Endometrial microvascular endothelial cells (primary cell): ENCODE data around the gene RFESD. TPM values are rescaled to one million over a fixed set of nuclear protein-coding genes. Genes with fewer than 3 reads are reported as not detected.
"Not testable (repeated sequence)": the region's sequence is repeated elsewhere in the genome, so short reads cannot be mapped to it uniquely, and the experiment has no call there.

ENCODE experiments used
- in situ Hi-C: cut with HindIII; loops from 2 replicates; pipeline ENCODE4 v1.10.0; 2017; ENCODE audit warnings: low sequenced_read_pairs, low pct_unique_long_range_greater_than_20kb; ENCODE audit errors: inconsistent ontology term
- total RNA-seq: library from RNA; depleted of rRNA; stranded (reverse); fragments of >200 nt; gene quantifications from one replicate; pipeline ENCODE4 v1.2.3, GENCODE V29; 2015; ENCODE audit errors: inconsistent ontology term

RFESD gene
- total RNA-seq, 1 donor from 2014 or later, result 0.84 TPM

DNA sequence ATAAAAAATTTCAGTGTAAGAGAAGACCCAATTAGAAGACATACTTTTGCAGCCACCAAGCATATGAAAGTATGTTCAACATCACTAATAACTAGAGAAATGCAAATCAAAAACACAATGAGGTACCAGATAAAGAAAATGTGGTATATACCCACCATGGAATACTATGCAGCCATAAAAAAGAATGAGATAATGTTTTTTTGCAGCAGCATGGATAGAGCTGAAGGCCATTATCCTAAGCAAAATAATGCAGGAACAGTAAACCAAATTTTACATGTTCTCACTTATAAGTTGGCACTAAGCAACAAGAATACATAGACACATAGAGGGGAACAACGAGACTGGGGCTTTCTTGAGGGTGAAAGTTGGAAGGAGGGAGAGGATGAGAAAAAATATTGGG, 43.1 kb downstream of the RFESD start:
- in situ Hi-C loops, result no loop called here

DNA sequence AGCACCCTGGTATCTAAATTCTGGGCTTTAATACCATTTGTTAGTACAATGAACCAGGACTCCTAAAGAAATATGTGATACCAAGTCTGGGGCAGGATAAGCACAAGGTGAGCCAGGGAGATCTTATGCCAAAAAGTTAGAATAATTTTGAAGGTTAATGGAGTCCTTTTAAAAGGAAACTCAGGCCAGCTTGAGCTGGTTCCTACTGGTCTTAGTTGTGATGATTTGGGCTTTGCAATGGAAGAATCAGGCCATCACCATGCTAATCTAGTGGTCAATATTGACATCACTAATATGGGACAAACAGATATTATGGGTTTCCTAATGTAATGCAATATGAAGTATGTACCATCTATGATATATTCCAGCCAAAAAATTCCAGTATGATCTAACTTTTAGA, 43.8 kb downstream of the RFESD start:
- in situ Hi-C loops, result no loop called here

DNA sequence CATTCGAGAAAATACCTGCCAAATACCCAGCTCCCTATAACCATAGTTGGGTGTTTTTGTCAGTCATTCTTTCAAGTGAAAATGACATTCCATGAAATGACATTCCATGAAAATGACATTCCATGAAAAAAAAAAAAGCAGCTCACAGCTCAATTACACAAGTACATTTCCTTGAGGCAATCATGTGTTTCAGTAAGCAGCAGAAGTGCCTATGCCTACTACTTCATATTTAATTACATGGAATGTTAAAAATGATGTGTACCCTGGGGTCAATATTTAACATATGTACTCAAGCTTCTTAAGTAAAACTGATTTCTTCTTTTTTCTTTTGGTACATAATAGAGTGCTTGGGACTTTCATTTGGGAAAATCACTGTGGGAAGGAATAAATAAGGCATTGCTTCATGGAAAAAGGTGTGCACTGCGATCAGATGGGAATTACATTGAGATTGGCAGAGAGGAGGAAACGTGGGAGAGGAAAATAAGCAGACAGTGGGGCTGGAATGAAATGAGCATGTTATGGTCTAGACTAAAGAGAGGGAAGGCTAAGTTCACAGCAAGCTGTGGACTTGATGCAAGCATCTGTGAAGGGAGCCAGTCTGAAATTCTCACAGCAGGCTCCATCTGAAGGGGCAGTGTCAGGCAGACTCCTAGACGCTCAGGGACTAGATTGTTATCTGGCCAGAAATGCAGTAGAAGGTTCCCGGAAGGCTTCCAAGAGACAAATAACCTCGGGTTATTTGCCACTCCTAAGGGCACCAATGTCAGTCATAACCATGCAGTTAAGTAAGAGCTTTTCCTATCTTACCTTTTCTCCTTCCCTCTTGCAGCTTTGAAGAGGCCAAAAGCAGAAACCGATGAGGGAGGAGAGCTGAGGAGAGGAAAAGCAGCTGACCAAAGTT, 51.5 kb downstream of the RFESD start:
- in situ Hi-C loops, result no loop called here

DNA sequence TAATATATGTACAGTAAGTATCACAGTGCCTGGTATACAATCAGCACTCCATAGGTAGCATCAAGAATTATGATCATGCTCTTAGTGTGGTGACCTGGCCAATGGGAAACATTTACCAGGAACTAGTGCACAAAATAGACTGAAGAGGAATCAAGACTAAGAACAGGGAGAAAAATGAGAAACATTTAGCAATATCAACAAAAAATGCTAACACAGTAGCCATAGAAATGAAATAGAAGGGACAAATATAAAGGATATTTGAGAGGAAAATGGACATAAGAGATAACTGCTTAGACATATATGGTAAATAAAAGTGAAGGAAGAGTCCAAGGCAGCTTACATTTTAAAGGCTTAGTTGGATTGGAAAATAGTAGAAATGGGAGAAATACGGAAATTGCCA, 52.8 kb downstream of the RFESD start:
- in situ Hi-C loops, result no loop called here

DNA sequence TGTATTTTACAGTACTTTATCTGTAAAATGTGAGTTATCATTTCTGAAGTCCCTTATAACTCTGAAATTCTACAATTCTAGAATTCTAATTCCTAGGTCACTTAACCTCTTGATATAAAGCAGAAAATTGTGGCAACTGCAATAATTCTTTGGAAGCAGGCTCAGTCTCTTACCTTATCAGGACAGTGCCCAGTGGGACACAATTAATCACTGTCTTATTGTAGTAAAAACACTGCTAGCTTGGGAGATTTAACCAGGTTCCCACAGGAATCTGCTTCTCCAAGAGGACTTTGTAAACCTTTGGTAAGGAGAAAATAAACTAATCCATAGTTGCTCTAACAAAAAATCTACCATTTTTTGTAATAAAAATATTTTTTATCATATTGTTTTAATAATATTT, 54.5 kb downstream of the RFESD start:
- in situ Hi-C loops, result no loop called here

DNA sequence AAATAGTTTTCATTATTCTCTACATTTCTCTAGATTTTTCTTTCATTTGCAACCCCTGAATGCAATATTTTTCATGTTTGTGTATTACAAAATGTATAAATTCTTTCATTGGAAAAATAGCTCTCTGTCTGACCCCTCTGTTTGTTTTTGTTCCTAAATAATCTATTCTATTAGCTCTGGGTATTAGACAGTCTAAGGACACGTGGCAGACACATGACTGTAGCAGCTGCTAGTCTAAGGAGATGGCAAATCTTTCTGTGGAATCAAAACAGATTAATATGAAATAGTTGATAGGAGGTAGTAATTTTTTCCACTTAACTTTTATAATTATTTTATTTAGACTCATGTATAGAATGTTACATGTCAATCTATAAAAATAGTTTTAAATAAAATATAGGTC, 57.6 kb downstream of the RFESD start:
- in situ Hi-C loops, result no loop called here

DNA sequence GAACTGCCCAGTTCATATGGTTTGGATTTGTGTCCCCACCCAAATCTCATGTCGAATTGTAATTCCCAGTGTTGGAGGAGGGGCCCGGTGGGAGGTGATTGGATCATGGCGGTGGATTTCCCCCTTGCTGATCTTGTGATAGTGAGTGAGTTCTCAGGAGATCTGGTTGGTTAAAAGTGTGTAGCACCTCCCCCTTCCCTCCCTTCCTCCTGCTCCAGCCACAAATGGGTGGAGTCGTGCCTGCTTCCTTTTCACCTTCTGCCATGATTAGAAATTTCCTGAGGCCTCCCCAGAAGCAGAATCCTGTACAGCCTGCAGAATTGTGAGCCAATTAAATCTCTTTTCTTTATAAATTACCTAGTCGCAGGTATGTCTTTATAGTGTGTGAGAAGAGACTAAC, 59.6 kb downstream of the RFESD start:
- in situ Hi-C loops, result not testable (repeated sequence)

DNA sequence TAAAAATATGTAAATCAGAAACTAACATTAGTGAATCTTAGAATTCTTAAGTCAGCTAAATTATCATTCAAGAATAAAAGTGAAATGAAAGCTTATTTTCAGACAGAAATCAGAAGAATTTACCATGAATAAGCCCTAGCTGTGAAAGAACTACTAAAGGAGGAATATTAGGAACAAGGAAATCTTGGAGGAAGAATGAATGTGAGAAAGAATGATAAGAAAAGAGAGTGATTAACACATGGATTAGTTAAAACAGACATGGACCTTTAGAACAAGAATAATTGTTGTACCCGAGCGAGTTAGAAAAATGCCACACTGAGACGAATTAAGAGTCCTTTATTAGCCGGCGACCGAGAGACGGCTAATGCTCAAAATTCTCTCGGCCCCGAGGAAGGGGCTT, 60.5 kb downstream of the RFESD start:
- in situ Hi-C loops, result no loop called here

Other genes starting within 250 kb of the RFESD start
- 83.2 TPM for gene SKIC3, start 91.8 kb upstream of the RFESD start, total RNA-seq
- 7.5 TPM for gene ARSK, start 91.7 kb upstream of the RFESD start, total RNA-seq
- 0.84 TPM for gene GPR150, start 26.7 kb upstream of the RFESD start, total RNA-seq
- not detected for gene SPATA9, start 36.2 kb downstream of the RFESD start, total RNA-seq
- gene RHOBTB3, start 84.6 kb downstream of the RFESD start, total RNA-seq, result 92.9 TPM
- 59.8 TPM for gene GLRX, start 175.9 kb downstream of the RFESD start, total RNA-seq